Parathyroid adenoma (tissue), 2 donors: Measurements from ENCODE around the gene FAM177B.

ENCODE experiments used
- H2AFZ ChIP-seq: fragments of 300-600 bp; sonication (generic); one replicate; pipeline ENCODE4 v1.7.0; 2017; ENCODE audit warnings: antibody characterized with exemption, mild to moderate bottlenecking
- H3K27ac ChIP-seq: fragments of 300-600 bp; sonication (generic); one replicate; pipeline ENCODE4 v1.7.0; 2017
- H3K27me3 ChIP-seq: fragments of 300-600 bp; sonication (generic); one replicate; pipeline ENCODE4 v1.7.0; 2017; ENCODE audit warnings: low read length; ENCODE audit not compliant: control insufficient read depth, insufficient read depth
- H3K36me3 ChIP-seq: fragments of 300-600 bp; sonication (generic); one replicate; pipeline ENCODE4 v1.7.0; 2017; ENCODE audit warnings: low read length; ENCODE audit not compliant: control insufficient read depth, insufficient read depth
- H3K4me1 ChIP-seq: fragments of 300-600 bp; sonication (generic); one replicate; pipeline ENCODE4 v1.7.0; 2017; ENCODE audit warnings: control low read depth
- H3K4me2 ChIP-seq: fragments of 300-600 bp; sonication (generic); one replicate; pipeline ENCODE4 v1.7.0; 2017; ENCODE audit warnings: low read length
- H3K4me3 ChIP-seq: fragments of 300-600 bp; sonication (generic); one replicate; pipeline ENCODE4 v1.7.0; 2017; ENCODE audit warnings: low read depth, low read length
- H3K79me2 ChIP-seq: fragments of 300-600 bp; sonication (generic); one replicate; pipeline ENCODE4 v1.7.0; 2017; ENCODE audit warnings: control low read depth
- H3K9ac ChIP-seq: fragments of 300-600 bp; sonication (generic); one replicate; pipeline ENCODE4 v1.7.0; 2017; ENCODE audit warnings: mild to moderate bottlenecking
- H3K9me3 ChIP-seq: fragments of 300-600 bp; sonication (generic); one replicate; pipeline ENCODE4 v1.7.0; 2017; ENCODE audit warnings: low read length; ENCODE audit not compliant: control insufficient read depth
- TF ChIP-seq, protein P1 (sequence below): fragments of 300-600 bp; sonication (generic); IDR thresholded peaks from one replicate; pipeline ENCODE4 v1.7.0; 2017; ENCODE audit warnings: antibody characterized with exemption, mild to moderate bottlenecking
- donor health status: primary hyperparathyroidism.

Gene FAM177B

DNA sequence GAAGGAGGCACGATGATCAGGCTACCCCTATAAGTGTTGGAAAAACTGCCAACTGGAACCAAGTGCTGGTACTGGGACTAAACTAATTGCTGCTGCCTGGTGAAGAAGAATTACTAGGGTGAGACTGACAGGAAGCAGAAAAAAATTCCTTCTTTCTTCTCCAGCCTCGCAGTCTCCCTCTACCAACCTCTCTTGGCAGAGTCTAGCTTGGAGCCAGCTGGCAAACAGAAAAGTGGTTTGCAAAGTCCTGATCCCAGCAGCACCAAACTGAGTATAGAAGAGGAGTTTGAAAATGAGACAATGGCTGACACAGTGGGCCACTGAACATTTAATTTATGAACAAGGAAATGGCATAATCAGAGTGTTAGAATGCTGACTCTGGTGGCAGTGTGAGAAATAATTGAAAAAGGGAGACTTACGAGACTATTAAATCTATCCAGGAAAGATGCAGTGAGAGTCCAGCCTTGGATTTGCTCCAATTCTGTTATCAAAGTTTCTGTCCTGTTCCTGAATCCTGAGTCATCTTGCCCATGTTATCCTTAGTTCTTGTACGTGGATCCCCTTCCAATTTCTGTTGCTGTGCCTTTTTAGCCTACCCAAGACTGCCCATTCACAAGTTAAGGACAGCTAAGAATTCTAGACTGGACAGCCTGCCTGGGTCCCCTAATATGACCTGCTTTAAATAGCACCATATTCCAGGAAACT, 54.2 kb downstream of the FAM177B start:
- no peak overlapping the region for H3K4me2 ChIP-seq
- no peak overlapping the region for H3K9ac ChIP-seq
- no peaks in the 10 kb centered on the region for H3K27me3 ChIP-seq
- no peaks in the 10 kb centered on the region for H3K4me1 ChIP-seq
- no peaks in the 10 kb centered on the region for H3K79me2 ChIP-seq
- H3K36me3 ChIP-seq = no peaks in the 10 kb centered on the region
- no peaks in the 10 kb centered on the region for H3K9me3 ChIP-seq
- H3K4me3 ChIP-seq = no peak overlapping the region
- TF ChIP-seq, protein P1, sequence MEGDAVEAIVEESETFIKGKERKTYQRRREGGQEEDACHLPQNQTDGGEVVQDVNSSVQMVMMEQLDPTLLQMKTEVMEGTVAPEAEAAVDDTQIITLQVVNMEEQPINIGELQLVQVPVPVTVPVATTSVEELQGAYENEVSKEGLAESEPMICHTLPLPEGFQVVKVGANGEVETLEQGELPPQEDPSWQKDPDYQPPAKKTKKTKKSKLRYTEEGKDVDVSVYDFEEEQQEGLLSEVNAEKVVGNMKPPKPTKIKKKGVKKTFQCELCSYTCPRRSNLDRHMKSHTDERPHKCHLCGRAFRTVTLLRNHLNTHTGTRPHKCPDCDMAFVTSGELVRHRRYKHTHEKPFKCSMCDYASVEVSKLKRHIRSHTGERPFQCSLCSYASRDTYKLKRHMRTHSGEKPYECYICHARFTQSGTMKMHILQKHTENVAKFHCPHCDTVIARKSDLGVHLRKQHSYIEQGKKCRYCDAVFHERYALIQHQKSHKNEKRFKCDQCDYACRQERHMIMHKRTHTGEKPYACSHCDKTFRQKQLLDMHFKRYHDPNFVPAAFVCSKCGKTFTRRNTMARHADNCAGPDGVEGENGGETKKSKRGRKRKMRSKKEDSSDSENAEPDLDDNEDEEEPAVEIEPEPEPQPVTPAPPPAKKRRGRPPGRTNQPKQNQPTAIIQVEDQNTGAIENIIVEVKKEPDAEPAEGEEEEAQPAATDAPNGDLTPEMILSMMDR = no peak
- H3K27ac ChIP-seq = no peak overlapping the region
- no peak overlapping the region for H2AFZ ChIP-seq

GRCh38 chr1:222792744-222793143, 55.7 kb downstream of the FAM177B start:
- Histone ChIP-seq H3K4me2 (no peak overlapping the region), H3K4me3 (no peak overlapping the region), H3K79me2 (no peaks in the 10 kb centered on the region), H3K9ac (no peak overlapping the region), H2AFZ (no peak overlapping the region), H3K4me1 (no peaks in the 10 kb centered on the region), H3K36me3 (no peaks in the 10 kb centered on the region), H3K27me3 (no peaks in the 10 kb centered on the region), H3K27ac (no peak overlapping the region), H3K9me3 (no peaks in the 10 kb centered on the region)
- TF ChIP-seq, protein P1 = peak; percentile 36

DNA sequence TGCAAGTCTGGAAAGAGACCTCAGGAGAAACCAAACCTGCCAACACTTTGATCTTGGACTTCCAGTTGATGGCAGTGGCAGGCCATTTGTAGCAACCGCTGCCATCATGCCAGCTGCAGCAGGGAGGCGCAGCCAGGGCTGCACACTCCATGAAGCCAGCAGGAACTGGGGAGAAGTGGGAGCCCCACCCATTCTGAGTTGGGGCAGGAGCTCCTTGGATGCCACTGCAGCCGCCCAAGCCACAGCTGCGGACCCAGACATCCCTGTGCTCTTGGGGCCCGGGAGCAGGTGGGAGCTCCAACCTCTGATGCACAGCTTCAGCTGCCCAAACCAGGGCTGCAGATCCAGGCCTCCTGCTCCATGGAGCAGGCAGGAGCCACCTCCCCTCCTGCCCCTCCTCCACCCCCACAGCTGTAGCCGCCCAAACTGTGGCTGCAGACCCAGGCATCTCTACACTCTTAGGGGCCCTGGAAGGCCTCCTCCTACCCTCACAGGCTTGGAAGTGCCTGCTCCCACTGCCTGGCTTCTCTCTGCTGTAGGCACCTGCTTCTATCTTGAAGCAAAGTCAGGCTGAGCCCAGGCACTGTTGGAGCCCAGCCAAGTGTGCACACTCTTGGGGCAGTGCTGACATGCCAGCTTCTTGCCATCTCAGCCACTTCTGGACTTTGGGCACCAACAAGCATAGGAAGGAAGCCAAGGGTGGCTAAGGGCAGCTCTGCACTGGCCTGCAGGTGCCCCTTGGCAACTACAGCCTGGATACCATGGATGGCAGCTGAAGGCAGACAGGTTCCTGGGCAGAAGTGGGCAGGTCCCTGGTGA, 57.9 kb downstream of the FAM177B start:
- H3K9ac ChIP-seq = no peak overlapping the region
- no peaks in the 10 kb centered on the region for H3K79me2 ChIP-seq
- H3K9me3 ChIP-seq = no peaks in the 10 kb centered on the region
- TF ChIP-seq, protein P1 = no peak
- H3K36me3 ChIP-seq = no peaks in the 10 kb centered on the region
- H3K4me1 ChIP-seq = no peaks in the 10 kb centered on the region
- H3K4me3 ChIP-seq = no peak overlapping the region
- H3K27me3 ChIP-seq = no peaks in the 10 kb centered on the region
- H3K27ac ChIP-seq = no peak overlapping the region
- H3K4me2 ChIP-seq = no peak overlapping the region
- no peak overlapping the region for H2AFZ ChIP-seq

DNA sequence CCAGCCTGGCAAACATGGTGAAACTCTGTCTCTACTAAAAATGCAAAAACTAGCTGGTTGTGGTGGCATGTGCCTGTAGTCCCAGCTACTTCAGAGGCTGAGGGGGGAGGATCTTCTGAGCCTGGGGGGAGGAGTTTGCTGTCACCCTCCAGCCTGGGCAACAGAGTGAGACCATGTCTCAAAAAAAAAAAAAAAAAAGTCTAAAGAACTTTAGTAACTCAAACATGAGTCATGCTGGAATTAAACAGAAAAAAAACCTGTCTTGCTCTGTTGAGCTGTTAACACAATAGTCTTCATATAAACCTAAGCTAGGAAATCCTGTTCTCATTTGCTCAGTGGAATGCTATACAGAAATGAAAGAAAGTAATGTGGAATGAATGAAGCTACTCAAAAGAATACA, 61.1 kb downstream of the FAM177B start:
- H3K79me2 ChIP-seq = no peaks in the 10 kb centered on the region
- TF ChIP-seq, protein P1 = no peak
- no peak overlapping the region for H3K4me2 ChIP-seq
- H3K27me3 ChIP-seq = no peaks in the 10 kb centered on the region
- no peaks in the 10 kb centered on the region for H3K4me1 ChIP-seq
- no peak overlapping the region for H3K27ac ChIP-seq
- H3K4me3 ChIP-seq = no peak overlapping the region
- no peaks in the 10 kb centered on the region for H3K9me3 ChIP-seq
- H3K36me3 ChIP-seq = no peaks in the 10 kb centered on the region
- H2AFZ ChIP-seq = no peak overlapping the region
- H3K9ac ChIP-seq = no peak overlapping the region
